Endothelial cell of umbilical vein (primary cell): Measurements from ENCODE around the gene DPP6. TPM values are rescaled to one million over a fixed set of nuclear protein-coding genes. Genes with fewer than 3 reads are reported as not detected.

Experiments used
- BruUV-seq: library from RNA; stranded (reverse); fragments of 400-500 nt; replicated peaks from 2 replicates; lab custom pipeline; 2021; lab: Mats Ljungman, UMichigan
- CTCF ChIA-PET: fragments of 300-600, 350-600 bp; sonication (Branson Sonifier 250); formaldehyde crosslinking; loops from one replicate; lab custom pipeline; 2021; ENCODE audit warnings: antibody characterized with exemption, inconsistent platforms; lab: Charles Lee
- POLR2A ChIA-PET: fragments of 300-600, 350-600 bp; sonication (Branson Sonifier 250); formaldehyde crosslinking; loops from one replicate; lab custom pipeline; 2021; ENCODE audit warnings: antibody characterized with exemption, inconsistent platforms; lab: Charles Lee
- DNase-seq: peaks from one replicate; pipeline ENCODE4 v3.0.0-alpha.2; 2011; ENCODE audit warnings: low read depth, low spot score
- FAIRE-seq: peaks from 2 replicates; lab custom pipeline; 2011; peaks lifted over from hg19 to GRCh38; lab: Jason Lieb, UNC
- H2AFZ ChIP-seq: 2 replicates; pipeline ENCODE4 v1.6.0; 2012; ENCODE audit warnings: low read depth, low read length, control low read depth, inconsistent platforms
- H3K27ac ChIP-seq: 2 replicates; pipeline ENCODE4 v1.5.1; 2011; ENCODE audit warnings: low read depth, mild to moderate bottlenecking, control low read depth, low read length, moderate library complexity; ENCODE audit not compliant: insufficient read depth
- H3K27me3 ChIP-seq, 2 experiments: 2 replicates each; pipeline versions ENCODE4 v1.6.0 to v1.6.1; 2011; ENCODE audit warnings: low read length in 2 of 2, mixed read lengths in 1 of 2; ENCODE audit not compliant: control insufficient read depth in 2 of 2, insufficient read depth in 2 of 2
- H3K36me3 ChIP-seq, 2 experiments: 2 replicates in 1 of 2; 3 replicates in 1 of 2; pipeline ENCODE4 v1.5.1; 2011; ENCODE audit warnings: low read length in 2 of 2, mild to moderate bottlenecking in 1 of 2, moderate library complexity in 1 of 2; ENCODE audit not compliant: control insufficient read depth in 2 of 2, insufficient read depth in 2 of 2; ENCODE audit errors: extremely low read depth in 1 of 2
- H3K4me1 ChIP-seq: 3 replicates; pipeline ENCODE4 v1.5.1; 2011; ENCODE audit warnings: mild to moderate bottlenecking, low read length; ENCODE audit not compliant: control insufficient read depth, insufficient read depth; ENCODE audit errors: extremely low read depth
- H3K4me2 ChIP-seq: 2 replicates; pipeline ENCODE4 v1.6.1; 2011; ENCODE audit warnings: low read length, control low read depth, mixed read lengths; ENCODE audit not compliant: insufficient read depth
- H3K4me3 ChIP-seq, 3 experiments: fragments of 200-600 bp in 1 of 3; sonication (generic), shearing (Covaris generic) in 1 of 3; replicated peaks in 1 of 3; 2 replicates each; pipeline ENCODE4 v1.5.1; 2011 to 2016; ENCODE audit warnings: control low read depth in 3 of 3, low read length in 3 of 3, mild to moderate bottlenecking in 2 of 3, inconsistent platforms in 1 of 3, low read depth in 1 of 3, moderate library complexity in 1 of 3; ENCODE audit not compliant: insufficient read depth in 1 of 3
- H3K79me2 ChIP-seq: 2 replicates; pipeline ENCODE4 v1.6.0; 2012; ENCODE audit warnings: low read length, inconsistent platforms; ENCODE audit not compliant: control insufficient read depth, insufficient read depth
- H3K9ac ChIP-seq: replicated peaks from 2 replicates; pipeline ENCODE3; 2011; ENCODE audit warnings: low read length, control low read depth; ENCODE audit not compliant: insufficient read depth; ENCODE audit errors: extremely low read depth
- H3K9me1 ChIP-seq: replicated peaks from 3 replicates; pipeline ENCODE4 v1.6.0; 2011; ENCODE audit warnings: mild to moderate bottlenecking, low read length; ENCODE audit not compliant: control insufficient read depth, insufficient read depth; ENCODE audit errors: extremely low read depth
- H3K9me3 ChIP-seq: replicated peaks from 2 replicates; pipeline ENCODE4 v1.5.1; 2012; ENCODE audit warnings: low read length, inconsistent platforms; ENCODE audit not compliant: control insufficient read depth, insufficient read depth
- H4K20me1 ChIP-seq: replicated peaks from 2 replicates; pipeline ENCODE3; 2011; ENCODE audit warnings: mild to moderate bottlenecking, low read length; ENCODE audit not compliant: control insufficient read depth, insufficient read depth; ENCODE audit errors: extremely low read depth
- CTCF ChIP-seq, 2 donors: IDR thresholded peaks; 1 replicate in 1 of 2; 2 replicates in 1 of 2; pipeline ENCODE4 v1.5.1; 2011; ENCODE audit warnings: low read length in 2 of 2, mild to moderate bottlenecking in 2 of 2, moderate library complexity in 2 of 2, control low read depth in 1 of 2, inconsistent platforms in 1 of 2, low read depth in 1 of 2; ENCODE audit not compliant: insufficient read depth in 1 of 2; ENCODE audit errors: extremely low read depth in 1 of 2
- EZH2 ChIP-seq: IDR thresholded peaks from 2 replicates; pipeline ENCODE4 v1.6.1; 2012; ENCODE audit warnings: borderline replicate concordance, low read depth, mild to moderate bottlenecking, moderate library complexity, low read length, inconsistent platforms; ENCODE audit not compliant: severe bottlenecking
- GATA2 ChIP-seq: IDR thresholded peaks from 2 replicates; pipeline ENCODE4 v1.7.0; 2011; ENCODE audit warnings: low read depth, mild to moderate bottlenecking, moderate library complexity, mixed read lengths, low read length; ENCODE audit not compliant: insufficient read length, insufficient read depth
- JUN ChIP-seq: IDR thresholded peaks from 2 replicates; pipeline ENCODE4 v1.6.1; 2011; ENCODE audit warnings: borderline replicate concordance, low read depth; ENCODE audit not compliant: insufficient read length, insufficient read depth
- MAX ChIP-seq: IDR thresholded peaks from 2 replicates; pipeline ENCODE4 v1.6.1; 2011; ENCODE audit not compliant: insufficient read depth, insufficient read length
- MYC ChIP-seq: IDR thresholded peaks from one replicate; pipeline ENCODE4 v1.6.1; 2011; ENCODE audit warnings: mild to moderate bottlenecking, low read depth, low read length
- POLR2A ChIP-seq: IDR thresholded peaks from 2 replicates; pipeline ENCODE4 v1.6.1; 2012; ENCODE audit warnings: low read depth, mild to moderate bottlenecking, control low read depth, low read length
- POLR2AphosphoS5 ChIP-seq: IDR thresholded peaks from 2 replicates; pipeline ENCODE4 v1.6.1; 2012; ENCODE audit warnings: low read depth, mild to moderate bottlenecking, control low read depth, low read length, moderate library complexity; ENCODE audit not compliant: insufficient read depth
- dilution Hi-C: fragments of 300-500 bp; cut with MboI; formaldehyde crosslinking; loops from one replicate; pipeline ENCODE4 v1.15.0; 2019; ENCODE audit warnings: low sequenced_read_pairs; ENCODE audit not compliant: extremely low pct_ligation_motif_present
- intact Hi-C: fragments of 100-400 bp; cut with micrococcal nuclease; formaldehyde crosslinking; loops from one replicate; pipeline ENCODE4 v1.10.0; 2022
- polyA plus RNA-seq, 4 experiments: library from polyadenylated mRNA; depleted of rRNA in 3 of 4; stranded (reverse) in 3 of 4; unstranded in 1 of 4; fragments of >200 nt; gene quantifications; 2 replicates each; pipeline versions ENCODE4 v1.2.1 to v1.2.3, GENCODE V29; 2011 to 2012; ENCODE audit warnings: missing spikeins in 1 of 4
- total RNA-seq: library from RNA; stranded (reverse); gene quantifications from 2 replicates; pipeline ENCODE4 v1.2.3, GENCODE V29; 2021

DPP6 gene
- total and polyA plus RNA-seq, 2 donors (not counting 3 experiments of a cell fraction or from before 2014, with no cell fraction given) = not detected

GRCh38 chr7:154884348-154884920 lies 832.2 kb downstream of the DPP6 start:
- Histone ChIP-seq H3K9me3 (peaks cover 11% of the 10 kb centered on the region), H3K4me2 (no peak overlapping the region), H3K36me3 (no peaks in the 10 kb centered on the region), H3K4me3 (no peak overlapping the region), H3K9ac (no peak overlapping the region), H3K9me1 (no peaks in the 10 kb centered on the region), H3K27ac (no peak overlapping the region), H3K27me3 (no peaks in the 10 kb centered on the region), H4K20me1 (no peaks in the 10 kb centered on the region), H2AFZ (no peak overlapping the region), H3K79me2 (no peaks in the 10 kb centered on the region), H3K4me1 (no peaks in the 10 kb centered on the region)
- no peak for FAIRE-seq
- dilution Hi-C loops (no loop called here), intact Hi-C loops (no loop called here)
- ChIA-PET POLR2A (no interaction called here), CTCF (no interaction called here)
- no peak for TF ChIP-seq EZH2
- TF ChIP-seq CTCF (IDR thresholded peaks at IDR 0.05; ENCODE audit: extremely low read depth in 1 of 2, insufficient read depth in 1 of 2, low read depth in 1 of 2, low read length in 2 of 2) = no peak
- no peak for TF ChIP-seq POLR2AphosphoS5
- TF ChIP-seq POLR2A = no peak
- no peak for TF ChIP-seq MAX
- no peak for TF ChIP-seq JUN
- TF ChIP-seq MYC = no peak
- TF ChIP-seq GATA2 = no peak
- DNase-seq = no peak
- no TSS peak for BruUV-seq
